ENCODE data around the gene PRM2.
A peak's percentile ranks its signal among the peaks of the same experiment; 100 is the strongest.

PRM2 gene

GRCh38 chr16:11242658-11243057 is 33.6 kb downstream of the PRM2 start:
- DNase-seq = no peak

GRCh38 chr16:11241480-11242204 is 34.6 kb downstream of the PRM2 start:
- no peak for DNase-seq

GRCh38 chr16:11240636-11241473 is 35.4 kb downstream of the PRM2 start:
- no peak for DNase-seq

- no peak for DNase-seq
Observed at GRCh38 chr16:11239644-11240632, 36.3 kb downstream of the PRM2 start.

DNA sequence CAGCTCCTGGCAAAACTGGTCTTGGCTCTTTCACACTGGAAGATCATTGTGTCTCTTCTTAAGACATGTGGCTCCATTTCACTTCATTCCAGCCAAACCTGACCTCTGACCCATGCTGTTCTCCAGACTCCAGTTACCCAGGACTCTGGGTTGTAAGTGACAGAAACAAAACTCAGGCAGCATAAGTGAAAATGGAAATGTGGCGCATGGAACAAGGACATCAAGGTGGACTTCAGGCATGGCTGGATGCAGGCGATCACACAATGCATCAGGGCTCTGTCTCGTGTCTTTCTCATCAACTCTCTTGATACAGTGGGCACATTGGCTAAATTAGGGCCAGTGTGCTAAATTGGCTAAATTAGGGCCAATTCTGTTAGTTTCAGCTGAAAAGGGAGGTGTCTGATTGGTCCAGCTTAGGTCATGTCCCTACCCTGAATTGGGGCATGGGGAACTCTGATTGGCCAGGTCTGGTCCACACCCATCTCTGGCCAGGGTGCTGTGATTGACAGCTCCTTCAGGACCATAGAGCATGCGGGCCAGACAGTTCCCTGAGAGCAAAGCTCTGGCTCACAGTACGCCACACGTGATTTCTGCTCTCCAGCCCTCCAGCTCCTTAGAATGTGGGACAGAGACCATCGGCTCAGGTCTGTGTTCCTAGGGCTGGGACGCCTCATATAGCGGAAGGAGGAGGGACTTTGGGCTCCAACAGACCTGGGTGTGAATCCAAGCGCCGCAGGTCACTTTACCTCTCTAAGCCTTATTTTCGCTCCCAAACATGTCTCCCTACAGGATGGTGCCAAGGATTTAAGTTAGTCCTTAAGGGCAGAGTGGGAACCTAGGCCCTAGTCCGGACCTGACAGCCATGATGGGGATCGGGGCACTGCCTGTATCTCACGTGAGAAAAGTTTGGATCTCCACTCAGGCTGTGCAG is 37.7 kb downstream of the PRM2 start:
- DNase-seq = no peak

DNA sequence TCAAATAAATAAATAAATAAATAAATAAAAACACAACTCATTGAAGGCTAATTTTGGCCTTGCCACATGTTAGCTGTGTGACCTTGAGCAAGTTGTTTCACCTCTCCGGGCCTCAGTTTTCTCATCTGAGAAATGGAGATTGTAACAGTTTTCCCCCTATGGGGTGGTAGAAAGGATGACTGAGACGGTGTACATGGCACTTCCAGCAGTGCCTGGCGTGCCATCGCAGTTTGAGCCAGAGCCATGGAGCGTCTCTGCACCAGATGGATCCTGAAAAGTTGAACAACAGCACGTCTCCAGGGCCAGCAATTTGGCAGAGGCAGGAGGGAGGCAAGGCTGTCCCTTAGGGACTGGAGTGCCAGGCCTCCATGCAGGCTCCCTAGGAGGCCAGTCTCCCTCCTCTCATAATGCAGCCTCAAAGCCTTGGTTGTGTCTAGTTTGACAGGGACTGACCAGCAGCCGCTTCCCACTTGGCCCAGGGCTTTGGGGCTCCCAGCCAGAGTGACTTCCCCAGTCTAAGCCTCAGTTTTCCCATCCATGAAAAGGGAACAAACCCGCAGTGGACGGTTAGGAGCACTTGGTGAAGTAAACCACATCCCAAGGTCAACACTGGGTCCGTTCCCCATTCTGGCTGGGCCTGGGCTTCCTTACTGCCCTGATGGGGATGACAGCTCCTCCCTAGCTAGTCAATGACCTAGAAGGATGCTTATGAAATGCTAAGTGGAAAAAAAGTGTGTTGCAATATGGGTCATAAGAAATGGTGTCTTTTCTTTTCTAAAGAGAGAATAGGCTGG is 39.6 kb downstream of the PRM2 start:
- DNase-seq = no peak

- no peak for DNase-seq
Observed at GRCh38 chr16:11235703-11235991, 40.6 kb downstream of the PRM2 start.

DNA sequence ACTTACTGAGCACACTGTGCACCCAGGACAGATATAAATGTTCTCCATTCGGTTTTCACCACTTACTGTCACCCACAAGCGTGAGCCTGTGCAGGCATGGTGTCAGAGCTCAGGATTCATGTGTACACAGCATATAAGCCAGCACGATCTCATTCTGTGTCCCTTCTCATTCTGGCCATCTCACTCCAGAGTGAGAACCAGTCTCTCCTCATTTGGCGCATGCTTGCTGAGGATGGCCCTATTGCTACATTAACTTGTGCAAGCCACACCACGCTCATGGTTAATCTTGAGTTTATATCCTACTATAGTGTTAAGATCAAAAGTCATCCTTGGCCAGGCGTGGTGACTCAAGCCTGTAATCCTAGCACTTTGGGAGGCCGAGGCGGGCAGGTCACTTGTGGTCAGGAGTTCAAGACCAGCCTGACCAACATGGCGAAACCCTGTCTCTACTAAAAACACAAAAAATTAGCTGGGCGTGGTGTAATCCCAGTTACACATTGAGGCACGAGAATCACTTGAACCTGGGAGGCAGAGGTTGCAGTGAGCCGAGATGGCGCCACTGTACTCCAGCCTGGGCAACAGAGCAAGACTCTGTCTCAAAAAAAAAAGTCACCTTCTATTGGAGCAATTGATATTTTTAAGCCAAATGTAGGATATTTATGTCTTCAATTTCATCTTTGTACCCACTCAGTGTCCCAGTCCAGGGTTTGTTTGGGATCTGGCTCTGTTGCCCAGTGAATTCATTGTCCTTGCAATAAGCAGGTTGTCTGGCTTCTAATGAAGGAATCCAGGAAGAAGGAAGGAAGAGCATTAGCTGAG is 41.2 kb downstream of the PRM2 start:
- DNase-seq = no peak

- DNase-seq = peak; percentile 72
Observed at GRCh38 chr16:11233727-11234376, 42.4 kb downstream of the PRM2 start.

DNA sequence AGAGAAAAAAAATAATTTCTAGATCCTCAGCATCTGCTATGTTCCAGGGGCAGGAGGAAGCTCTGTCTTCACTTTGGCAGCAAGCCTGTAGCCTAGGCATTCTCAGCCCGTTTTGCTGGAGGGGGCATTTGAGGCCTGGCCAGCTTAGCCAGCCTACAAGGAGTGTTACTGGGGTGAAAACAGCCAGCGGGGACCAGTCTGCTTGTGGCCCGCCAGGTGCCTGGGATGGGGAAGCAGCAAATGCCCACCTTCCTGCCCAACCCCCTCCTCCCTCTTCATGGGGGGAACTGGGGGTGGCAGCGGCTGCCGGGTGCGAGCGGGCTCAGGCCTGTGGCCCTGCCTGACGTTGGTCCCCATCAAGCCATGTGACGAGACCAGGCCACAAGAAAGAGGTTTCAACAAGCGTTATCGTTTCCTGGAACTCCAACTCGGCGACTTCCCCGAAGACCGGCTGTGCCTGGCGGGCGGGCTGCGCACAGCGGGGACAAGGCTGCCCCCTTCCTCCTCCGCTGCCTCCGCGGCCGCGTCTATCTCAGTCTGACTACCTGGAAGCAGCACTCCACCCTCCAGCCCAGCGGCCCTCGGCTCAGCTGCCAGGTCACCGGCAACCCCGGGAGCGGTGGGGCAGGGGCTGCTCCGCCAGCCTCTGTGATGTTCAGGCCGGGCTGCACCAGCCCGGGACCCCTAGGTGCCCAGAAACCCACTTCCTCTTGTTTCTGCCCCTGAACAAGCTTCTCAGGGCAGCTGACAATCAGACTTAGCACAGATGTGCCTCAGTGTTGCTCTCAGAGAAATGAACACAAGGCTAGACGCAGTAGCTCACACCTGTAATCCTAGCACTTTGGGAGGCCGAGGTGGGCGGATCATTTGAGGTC is 43.2 kb downstream of the PRM2 start:
- DNase-seq = peak; percentile 86

- no peak for DNase-seq
Observed at GRCh38 chr16:11232302-11232851, 43.9 kb downstream of the PRM2 start.

GRCh38 chr16:11231367-11231970 is 44.8 kb downstream of the PRM2 start:
- DNase-seq = no peak

DNA sequence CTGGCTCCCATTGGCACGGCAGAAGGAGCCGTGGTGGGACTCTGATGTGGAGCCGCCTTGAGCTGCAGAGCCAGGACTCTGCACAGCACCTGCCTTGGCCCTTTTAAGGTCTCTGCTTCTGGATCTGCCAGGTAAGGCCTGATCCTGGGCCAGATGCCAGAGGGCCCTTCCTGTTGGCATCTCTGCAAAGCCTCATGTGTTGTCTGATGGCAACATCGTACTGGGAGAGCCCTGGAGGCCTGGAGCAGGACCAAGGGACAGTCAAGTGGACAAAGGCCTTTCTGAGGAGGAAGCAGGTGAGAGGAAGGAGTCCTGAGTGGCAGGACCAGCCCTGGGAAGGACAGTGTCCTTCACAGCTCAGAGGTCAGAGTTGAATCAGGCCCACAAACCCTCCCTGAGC is 46.4 kb downstream of the PRM2 start:
- no peak for DNase-seq

- no peak for DNase-seq
Observed at GRCh38 chr16:11229432-11229831, 46.8 kb downstream of the PRM2 start.

GRCh38 chr16:11225677-11226549 is 50.4 kb downstream of the PRM2 start:
- no peak for DNase-seq
